ENCODE data around the gene IRF2BP2.

- TF ChIP-seq POLR2A (IDR thresholded peaks at IDR 0.05) (no peak), CTCF (IDR thresholded peaks at IDR 0.05) (no peak)
Measured at GRCh38 chr1:234589854-234590620, 19.9 kb downstream of the IRF2BP2 start.

All from thyroid gland (tissue), 4 donors.